HFF-Myc (cell line): ENCODE data around the gene FBLN7.

Experiments
- DNase-seq: peaks from one replicate; pipeline ENCODE4 v3.0.0-alpha.2; 2011; ENCODE audit warnings: low read depth; ENCODE audit errors: extremely low read depth
- H3K4me3 ChIP-seq: replicated peaks from 2 replicates; pipeline ENCODE4 v1.5.1; 2011; ENCODE audit warnings: low read depth, mild to moderate bottlenecking, control low read depth, low read length
- TF ChIP-seq, protein P1 (sequence below): IDR thresholded peaks from 2 replicates; pipeline ENCODE4 v1.5.1; 2012; ENCODE audit warnings: mild to moderate bottlenecking, low read depth, low read length, control low read depth; ENCODE audit errors: missing control alignments

FBLN7 gene

DNA sequence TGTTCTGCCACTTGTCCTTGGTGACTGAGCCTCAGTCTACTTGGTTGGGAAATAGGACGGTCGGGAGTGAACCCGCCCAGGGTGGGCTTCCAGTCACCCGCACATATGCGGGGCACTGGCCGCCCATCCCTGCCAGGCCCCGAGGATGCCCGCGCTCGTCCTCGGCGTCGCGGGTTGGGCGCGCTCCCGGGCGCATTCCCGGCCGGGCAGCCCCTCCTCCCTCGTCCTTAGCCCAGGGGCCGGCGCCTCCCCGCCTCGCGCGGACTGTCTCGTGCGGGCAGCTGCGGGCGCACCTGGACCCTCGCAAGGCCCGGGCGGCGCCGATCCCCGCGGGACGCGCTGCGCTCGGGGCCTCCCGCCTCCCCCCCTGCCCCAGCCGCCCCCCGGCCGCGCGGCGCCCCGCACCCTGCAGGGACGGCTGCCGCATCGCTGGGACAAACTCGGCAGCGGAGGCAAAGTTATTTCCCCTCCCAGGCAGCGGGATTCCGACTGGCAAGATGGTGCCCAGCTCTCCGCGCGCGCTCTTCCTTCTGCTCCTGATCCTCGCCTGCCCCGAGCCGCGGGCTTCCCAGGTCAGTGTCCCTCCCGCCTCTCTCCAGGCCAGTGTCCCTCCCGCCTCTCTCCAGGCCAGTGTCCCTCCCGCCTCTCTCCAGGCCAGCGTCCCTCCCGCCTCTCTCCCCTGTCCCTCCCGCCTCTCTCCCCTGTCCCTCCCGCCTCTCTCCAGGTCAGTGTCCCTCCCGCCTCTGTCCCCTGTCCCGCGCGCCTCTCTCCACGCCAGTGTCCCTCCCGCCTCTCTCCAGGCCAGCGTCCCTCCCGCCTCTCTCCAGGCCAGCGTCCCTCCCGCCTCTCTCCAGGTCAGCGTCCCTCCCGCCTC, at the start of gene FBLN7:
TSS of gene FBLN7 (plus strand) at position 227 of the 874 bp plus-strand sequence. CDS start at position 498, 271 bp downstream.
- DNase-seq = no peak
- TF ChIP-seq, protein P1, sequence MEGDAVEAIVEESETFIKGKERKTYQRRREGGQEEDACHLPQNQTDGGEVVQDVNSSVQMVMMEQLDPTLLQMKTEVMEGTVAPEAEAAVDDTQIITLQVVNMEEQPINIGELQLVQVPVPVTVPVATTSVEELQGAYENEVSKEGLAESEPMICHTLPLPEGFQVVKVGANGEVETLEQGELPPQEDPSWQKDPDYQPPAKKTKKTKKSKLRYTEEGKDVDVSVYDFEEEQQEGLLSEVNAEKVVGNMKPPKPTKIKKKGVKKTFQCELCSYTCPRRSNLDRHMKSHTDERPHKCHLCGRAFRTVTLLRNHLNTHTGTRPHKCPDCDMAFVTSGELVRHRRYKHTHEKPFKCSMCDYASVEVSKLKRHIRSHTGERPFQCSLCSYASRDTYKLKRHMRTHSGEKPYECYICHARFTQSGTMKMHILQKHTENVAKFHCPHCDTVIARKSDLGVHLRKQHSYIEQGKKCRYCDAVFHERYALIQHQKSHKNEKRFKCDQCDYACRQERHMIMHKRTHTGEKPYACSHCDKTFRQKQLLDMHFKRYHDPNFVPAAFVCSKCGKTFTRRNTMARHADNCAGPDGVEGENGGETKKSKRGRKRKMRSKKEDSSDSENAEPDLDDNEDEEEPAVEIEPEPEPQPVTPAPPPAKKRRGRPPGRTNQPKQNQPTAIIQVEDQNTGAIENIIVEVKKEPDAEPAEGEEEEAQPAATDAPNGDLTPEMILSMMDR = no peak
- H3K4me3 ChIP-seq = peak within 1 kb of the TSS; percentile 36

DNA sequence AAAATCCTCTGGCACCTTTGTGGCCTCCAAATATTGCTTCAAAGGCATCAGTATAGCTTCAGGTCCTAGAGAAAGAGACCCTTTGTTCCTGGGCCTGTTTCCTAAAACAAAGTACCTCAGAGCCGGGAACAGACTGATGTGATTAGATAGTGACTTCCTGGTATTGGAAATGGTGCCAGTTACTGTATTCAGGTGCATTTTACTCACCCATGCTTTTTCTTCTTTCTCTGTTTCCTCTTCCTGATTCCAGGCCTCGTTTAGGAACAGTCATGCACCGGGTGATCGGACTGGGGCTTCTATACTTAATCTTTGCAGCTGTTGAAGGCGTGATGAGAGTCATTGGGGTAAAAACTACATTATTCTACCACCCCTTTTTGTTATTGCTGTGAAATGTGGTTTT, 48.8 kb upstream of the FBLN7 start:
- no peak overlapping the region for H3K4me3 ChIP-seq
- DNase-seq = no peak
- TF ChIP-seq, protein P1 = no peak

DNA sequence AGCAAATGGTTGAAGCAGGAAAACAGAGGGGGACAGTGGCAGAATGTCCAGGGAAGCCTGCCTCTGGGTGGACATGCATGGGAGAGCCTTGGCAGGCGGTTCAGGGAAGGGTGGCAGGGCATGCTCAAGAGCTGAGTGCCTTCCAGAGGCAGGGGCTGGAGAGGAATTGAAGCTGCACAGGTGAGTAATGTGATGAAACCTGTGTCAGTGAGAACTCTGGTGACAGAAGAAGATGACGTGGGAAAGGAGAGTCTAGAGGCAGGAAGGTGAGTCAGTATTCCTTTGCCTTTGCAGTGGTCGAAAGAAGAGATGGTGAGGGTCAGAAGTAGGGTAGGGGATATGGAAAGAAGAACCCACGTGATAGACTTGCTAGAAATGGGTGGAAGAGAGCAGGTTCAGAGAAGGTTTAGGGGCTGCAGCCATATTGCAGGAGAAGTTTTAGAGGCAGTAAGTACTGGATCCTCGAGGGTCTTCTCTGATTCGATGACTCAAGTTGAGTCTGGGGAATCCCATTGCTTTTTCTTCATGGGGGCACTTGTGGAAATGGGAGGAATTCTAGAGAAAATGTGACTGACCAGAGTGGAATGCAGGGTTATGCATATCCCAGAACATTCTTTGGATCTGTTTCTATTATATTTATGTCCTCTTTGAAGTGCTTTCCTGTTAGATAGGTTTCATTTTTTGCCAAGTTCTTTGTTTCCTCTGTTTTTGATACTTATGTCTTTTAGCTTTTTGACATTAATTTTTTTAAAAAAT, 45.7 kb upstream of the FBLN7 start:
- peak; percentile 16 for DNase-seq
- TF ChIP-seq, protein P1 = no peak
- H3K4me3 ChIP-seq = no peak overlapping the region

GRCh38 chr2:112093216-112093615, 45.0 kb upstream of the FBLN7 start:
- DNase-seq = no peak
- H3K4me3 ChIP-seq = no peak overlapping the region
- TF ChIP-seq, protein P1 = no peak

GRCh38 chr2:112095681-112096080, 42.5 kb upstream of the FBLN7 start:
- TF ChIP-seq, protein P1 = no peak
- no peak for DNase-seq
- H3K4me3 ChIP-seq = no peak overlapping the region

- no peak overlapping the region for H3K4me3 ChIP-seq
- no peak for DNase-seq
- TF ChIP-seq, protein P1 = no peak
These were observed 42.1 kb upstream of the FBLN7 start for GRCh38 chr2:112096098-112096497.
